COLO829 (cell line): ENCODE measurements around the gene CRISPLD2.
"Not testable (repeated sequence)": the region's sequence is repeated elsewhere in the genome, so short reads cannot be mapped to it uniquely, and the experiment has no call there.

Source experiments
- DNase-seq: peaks from one replicate; pipeline ENCODE4 v3.0.0; 2012; ENCODE audit warnings: low spot score

CRISPLD2 gene

GRCh38 chr16:84840687-84841627 is 21.2 kb downstream of the CRISPLD2 start:
- no peak for DNase-seq

- no peak for DNase-seq
These were observed 22.1 kb downstream of the CRISPLD2 start for GRCh38 chr16:84841787-84842300.

- no peak for DNase-seq
These were observed 22.8 kb downstream of the CRISPLD2 start for GRCh38 chr16:84842516-84843148.

- DNase-seq = no peak
These were observed 23.6 kb downstream of the CRISPLD2 start for GRCh38 chr16:84843149-84844048.

GRCh38 chr16:84844049-84844350 is 24.2 kb downstream of the CRISPLD2 start:
- DNase-seq = no peak

GRCh38 chr16:84844559-84845495 is 25.0 kb downstream of the CRISPLD2 start:
- no peak for DNase-seq

GRCh38 chr16:84845496-84846002 is 25.8 kb downstream of the CRISPLD2 start:
- DNase-seq = no peak

- no peak for DNase-seq
These were observed 28.0 kb downstream of the CRISPLD2 start for GRCh38 chr16:84847564-84848355.

GRCh38 chr16:84848986-84849634 is 29.3 kb downstream of the CRISPLD2 start:
- DNase-seq = no peak

- no peak for DNase-seq
These were observed 30.0 kb downstream of the CRISPLD2 start for GRCh38 chr16:84849751-84850150.

- DNase-seq = no peak
These were observed 30.9 kb downstream of the CRISPLD2 start for GRCh38 chr16:84850714-84851113.

GRCh38 chr16:84851192-84852127 is 31.7 kb downstream of the CRISPLD2 start:
- DNase-seq = no peak

- DNase-seq = no peak
These were observed 33.7 kb downstream of the CRISPLD2 start for GRCh38 chr16:84853534-84853933.

- no peak for DNase-seq
These were observed 35.0 kb downstream of the CRISPLD2 start for GRCh38 chr16:84854759-84855158.

GRCh38 chr16:84855435-84856202 is 35.8 kb downstream of the CRISPLD2 start:
- not testable (repeated sequence) for DNase-seq

GRCh38 chr16:84856203-84856581 is 36.4 kb downstream of the CRISPLD2 start:
- DNase-seq = not testable (repeated sequence)

GRCh38 chr16:84856811-84857210 is 37.0 kb downstream of the CRISPLD2 start:
- not testable (repeated sequence) for DNase-seq

GRCh38 chr16:84859681-84860080 is 39.9 kb downstream of the CRISPLD2 start:
- DNase-seq = no peak
